Measurements from ENCODE around the gene OSTC. TPM values are rescaled to one million over a fixed set of nuclear protein-coding genes. Genes with fewer than 3 reads are reported as not detected.

The OSTC gene
- total and polyA plus RNA-seq, 9 of the 15 experiments (the other 6 are each of a cell fraction or from before 2014, with no cell fraction given): 112 to 966 (median 235) TPM

- TF ChIP-seq HMG20B (CRISPR knock-in tag; IDR thresholded peaks at IDR 0.05) (no peak), EHMT2 (IDR thresholded peaks at IDR 0.05) (0 out of 2 replicates have a peak, but pooled peaks have one; percentile 33), MNT (conservative IDR thresholded peaks at IDR 0.05) (peak; percentile 70 to 87), OTX1 (CRISPR knock-in tag; IDR thresholded peaks at IDR 0.05) (no peak), PURB (CRISPR knock-in tag; IDR thresholded peaks at IDR 0.05; ENCODE audit: low read depth) (no peak), BHLHE40 (IDR thresholded peaks at IDR 0.05; ENCODE audit: low read length) (no peak; the same call in 1 of the 2 replicates), KAT2B (IDR thresholded peaks at IDR 0.05; ENCODE audit: low read depth, low read length) (no peak), MAX (CRISPR knock-in tag; IDR thresholded peaks at IDR 0.05) (peak; percentile 71; the same call in 1 of the 2 replicates), FOXK2 (conservative IDR thresholded peaks at IDR 0.05 in 1 of 2, IDR thresholded peaks at IDR 0.05 in 1 of 2; ENCODE audit: low read depth in 2 of 2) (peak; percentile 80 to 83), SRSF1 (IDR thresholded peaks at IDR 0.05; ENCODE audit: low read depth, low read length) (no peak), ZBTB11 (CRISPR knock-in tag; IDR thresholded peaks at IDR 0.05) (no peak; a peak in 1 of 6 replicates), ZFP91 (CRISPR knock-in tag; IDR thresholded peaks at IDR 0.05) (no peak), DEAF1 (CRISPR knock-in tag; IDR thresholded peaks at IDR 0.05) (no peak), RBM25 (IDR thresholded peaks at IDR 0.05; ENCODE audit: low read depth, low read length, severe bottlenecking) (no peak), DACH1 (IDR thresholded peaks at IDR 0.05; ENCODE audit: partially characterized antibody) (no peak), TCF15 (CRISPR knock-in tag; IDR thresholded peaks at IDR 0.05) (no peak), ZNF324 (CRISPR knock-in tag; IDR thresholded peaks at IDR 0.05) (no peak)
Measured at GRCh38 chr4:108620101-108620932, 30.1 kb upstream of the OSTC start, which contains the start of gene RPL34 (continued).
